Camera-type eye (tissue), 1 donor: Measurements from ENCODE around the gene GRIA3. TPM values are rescaled to one million over a fixed set of nuclear protein-coding genes. Genes with fewer than 3 reads are reported as not detected.

ENCODE experiments used
- total RNA-seq: library from RNA; depleted of rRNA; stranded (reverse); fragments of >200 nt; gene quantifications from one replicate; pipeline ENCODE4 v1.2.3, GENCODE V29; 2014

The GRIA3 gene
- 21.6 TPM for total RNA-seq

GRCh38 chrX:123184219-123184865 is at the start of gene GRIA3:
Gene GRIA3, plus strand, starts transcription at chrX:123184278. Its CDS starts 258 bp downstream, at chrX:123184536.

